ENCODE results near the gene EFTUD2. TPM values are rescaled to one million over a fixed set of nuclear protein-coding genes. Genes with fewer than 3 reads are reported as not detected.

Gene EFTUD2
- total and polyA plus RNA-seq, 2 of the 13 experiments (the other 11 are each of a cell fraction or from before 2014, with no cell fraction given): 111 to 137 TPM

- peak; percentile 73; the same call in 1 of the 2 replicates for TF ChIP-seq ZSCAN25 (CRISPR knock-in tag; IDR thresholded peaks at IDR 0.05)
- no peak for TF ChIP-seq ATF7 (IDR thresholded peaks at IDR 0.05)
- peak; percentile 66 for TF ChIP-seq ATF7 (CRISPR knock-in tag; IDR thresholded peaks at IDR 0.05)
- peak; percentile 83 for TF ChIP-seq ZNF746 (CRISPR knock-in tag; IDR thresholded peaks at IDR 0.05)
- peak; percentile 97 for TF ChIP-seq ZNF772 (CRISPR knock-in tag; IDR thresholded peaks at IDR 0.05)
- TF ChIP-seq JUND (CRISPR knock-in tag; IDR thresholded peaks at IDR 0.05): peak; percentile 74; the same call in 1 of the 2 replicates
- no peak for TF ChIP-seq KDM6A (CRISPR knock-in tag; IDR thresholded peaks at IDR 0.05; ENCODE audit: low read depth)
- peak; percentile 48; the same call in 1 of the 2 replicates for TF ChIP-seq NFYC (CRISPR knock-in tag; IDR thresholded peaks at IDR 0.05)
- 0 out of 2 replicates have a peak, but pooled peaks have one; percentile 43 for TF ChIP-seq ZNF776 (CRISPR knock-in tag; IDR thresholded peaks at IDR 0.05)
- TF ChIP-seq SETDB1 (CRISPR knock-in tag; IDR thresholded peaks at IDR 0.05; ENCODE audit: borderline replicate concordance): no peak
- peak; percentile 94 for TF ChIP-seq REL (CRISPR knock-in tag; conservative IDR thresholded peaks at IDR 0.05)
- peak in 1 of 2 experiments; percentile 86; a peak in 2 of 4 replicates for TF ChIP-seq ATF4 (CRISPR knock-in tag; IDR thresholded peaks at IDR 0.05)
- TF ChIP-seq, protein P1, sequence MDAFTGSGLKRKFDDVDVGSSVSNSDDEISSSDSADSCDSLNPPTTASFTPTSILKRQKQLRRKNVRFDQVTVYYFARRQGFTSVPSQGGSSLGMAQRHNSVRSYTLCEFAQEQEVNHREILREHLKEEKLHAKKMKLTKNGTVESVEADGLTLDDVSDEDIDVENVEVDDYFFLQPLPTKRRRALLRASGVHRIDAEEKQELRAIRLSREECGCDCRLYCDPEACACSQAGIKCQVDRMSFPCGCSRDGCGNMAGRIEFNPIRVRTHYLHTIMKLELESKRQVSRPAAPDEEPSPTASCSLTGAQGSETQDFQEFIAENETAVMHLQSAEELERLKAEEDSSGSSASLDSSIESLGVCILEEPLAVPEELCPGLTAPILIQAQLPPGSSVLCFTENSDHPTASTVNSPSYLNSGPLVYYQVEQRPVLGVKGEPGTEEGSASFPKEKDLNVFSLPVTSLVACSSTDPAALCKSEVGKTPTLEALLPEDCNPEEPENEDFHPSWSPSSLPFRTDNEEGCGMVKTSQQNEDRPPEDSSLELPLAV (CRISPR knock-in tag; conservative IDR thresholded peaks at IDR 0.05; ENCODE audit: low read depth): peak; percentile 77; the same call in 1 of the 2 replicates
- TF ChIP-seq ZNF83 (CRISPR knock-in tag; IDR thresholded peaks at IDR 0.05; ENCODE audit: borderline replicate concordance): 0 out of 2 replicates have a peak, but pooled peaks have one; percentile 66
- TF ChIP-seq ZNF33B (CRISPR knock-in tag; IDR thresholded peaks at IDR 0.05): peak; percentile 11; the same call in 1 of the 2 replicates
- TF ChIP-seq, protein P2, sequence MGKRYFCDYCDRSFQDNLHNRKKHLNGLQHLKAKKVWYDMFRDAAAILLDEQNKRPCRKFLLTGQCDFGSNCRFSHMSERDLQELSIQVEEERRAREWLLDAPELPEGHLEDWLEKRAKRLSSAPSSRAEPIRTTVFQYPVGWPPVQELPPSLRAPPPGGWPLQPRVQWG (CRISPR knock-in tag; IDR thresholded peaks at IDR 0.05; ENCODE audit: borderline replicate concordance, low read depth): no peak
- TF ChIP-seq ZNF788 (CRISPR knock-in tag; IDR thresholded peaks at IDR 0.05; ENCODE audit: borderline replicate concordance): peak; percentile 97
- TF ChIP-seq TMF1 (CRISPR knock-in tag; IDR thresholded peaks at IDR 0.05; ENCODE audit: low read depth): peak; percentile 97
- peak; percentile 83; the same call in 1 of the 2 replicates for TF ChIP-seq SNAPC2 (CRISPR knock-in tag; IDR thresholded peaks at IDR 0.05)
- peak; percentile 97 for TF ChIP-seq FOXC1 (CRISPR knock-in tag; IDR thresholded peaks at IDR 0.05; ENCODE audit: borderline replicate concordance)
- TF ChIP-seq GATAD1 (CRISPR knock-in tag; IDR thresholded peaks at IDR 0.05): peak; percentile 100
- TF ChIP-seq IRF2 (CRISPR knock-in tag; IDR thresholded peaks at IDR 0.05): peak; percentile 98
- TF ChIP-seq ZSCAN21 (CRISPR knock-in tag; IDR thresholded peaks at IDR 0.05; ENCODE audit: borderline replicate concordance): no peak; the same call in 1 of the 2 replicates
- peak; percentile 97 for TF ChIP-seq RAD51 (IDR thresholded peaks at IDR 0.05; ENCODE audit: borderline replicate concordance)
- TF ChIP-seq GFI1 (CRISPR knock-in tag; IDR thresholded peaks at IDR 0.05; ENCODE audit: borderline replicate concordance): peak; percentile 72; the same call in 1 of the 2 replicates
- TF ChIP-seq, protein P3, sequence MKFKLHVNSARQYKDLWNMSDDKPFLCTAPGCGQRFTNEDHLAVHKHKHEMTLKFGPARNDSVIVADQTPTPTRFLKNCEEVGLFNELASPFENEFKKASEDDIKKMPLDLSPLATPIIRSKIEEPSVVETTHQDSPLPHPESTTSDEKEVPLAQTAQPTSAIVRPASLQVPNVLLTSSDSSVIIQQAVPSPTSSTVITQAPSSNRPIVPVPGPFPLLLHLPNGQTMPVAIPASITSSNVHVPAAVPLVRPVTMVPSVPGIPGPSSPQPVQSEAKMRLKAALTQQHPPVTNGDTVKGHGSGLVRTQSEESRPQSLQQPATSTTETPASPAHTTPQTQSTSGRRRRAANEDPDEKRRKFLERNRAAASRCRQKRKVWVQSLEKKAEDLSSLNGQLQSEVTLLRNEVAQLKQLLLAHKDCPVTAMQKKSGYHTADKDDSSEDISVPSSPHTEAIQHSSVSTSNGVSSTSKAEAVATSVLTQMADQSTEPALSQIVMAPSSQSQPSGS (CRISPR knock-in tag; IDR thresholded peaks at IDR 0.05): peak; percentile 91
Observed at GRCh38 chr17:44899074-44899782, at the start of gene EFTUD2 (continued).
